H1 (cell line): ENCODE measurements around the gene FPR3. TPM values are rescaled to one million over a fixed set of nuclear protein-coding genes. Genes with fewer than 3 reads are reported as not detected.

Source experiments
- CTCF ChIA-PET: fragments of 300-600 bp; sonication (Branson Sonifier 250); formaldehyde crosslinking; loops from one replicate; lab custom pipeline; 2021; ENCODE audit not compliant: partially characterized antibody; lab: Charles Lee
- POLR2A ChIA-PET: fragments of 300-600 bp; sonication (Branson Sonifier 250); formaldehyde crosslinking; loops from one replicate; lab custom pipeline; 2021; ENCODE audit warnings: inconsistent platforms; ENCODE audit not compliant: partially characterized antibody; lab: Charles Lee
- DNase-seq, 2 experiments: peaks; one replicate each; pipeline versions ENCODE4 v3.0.0 to v3.0.0-alpha.2; 2010 to 2022; ENCODE audit warnings: low spot score in 2 of 2, low read depth in 1 of 2, mixed read lengths in 1 of 2
- FAIRE-seq: peaks from 2 replicates; lab custom pipeline; 2011; peaks lifted over from hg19 to GRCh38; lab: Jason Lieb, UNC
- H2AFZ ChIP-seq: 2 replicates; pipeline ENCODE4 v1.8.1; 2012; ENCODE audit warnings: low read length, inconsistent platforms
- H2AK5ac ChIP-seq: 2 replicates; pipeline ENCODE4 v1.6.1; 2013; ENCODE audit warnings: low read depth, low read length
- H2BK120ac ChIP-seq: replicated peaks from 2 replicates; pipeline ENCODE3; 2013; ENCODE audit warnings: low read depth, low read length, inconsistent platforms
- H2BK12ac ChIP-seq: 2 replicates; pipeline ENCODE4 v1.6.1; 2013; ENCODE audit warnings: low read depth, low read length
- H2BK15ac ChIP-seq: 2 replicates; pipeline ENCODE4 v1.6.1; 2013; ENCODE audit warnings: low read length
- H2BK20ac ChIP-seq: 2 replicates; pipeline ENCODE4 v1.6.1; 2013; ENCODE audit warnings: low read length
- H2BK5ac ChIP-seq: 2 replicates; pipeline ENCODE4 v1.6.1; 2013; ENCODE audit warnings: low read depth, low read length
- H3K14ac ChIP-seq: 2 replicates; pipeline ENCODE4 v1.6.1; 2013; ENCODE audit warnings: inconsistent platforms; ENCODE audit not compliant: insufficient read length
- H3K18ac ChIP-seq: 2 replicates; pipeline ENCODE4 v1.6.1; 2013; ENCODE audit warnings: low read length; ENCODE audit errors: extremely low read depth
- H3K23ac ChIP-seq: 2 replicates; pipeline ENCODE4 v1.6.1; 2013; ENCODE audit warnings: inconsistent platforms; ENCODE audit not compliant: insufficient read length
- H3K23me2 ChIP-seq: 2 replicates; pipeline ENCODE4 v1.6.1; 2013; ENCODE audit warnings: low read depth, low read length
- H3K27ac ChIP-seq: 2 replicates; pipeline ENCODE4 v1.6.1; 2011; ENCODE audit warnings: low read depth, low read length, inconsistent platforms
- H3K27me3 ChIP-seq, 4 experiments: replicated peaks in 1 of 4; 1 replicate in 1 of 4; 2 replicates in 3 of 4; pipeline versions ENCODE4 v1.6.1 to v1.8.1; 2011 to 2013; ENCODE audit warnings: low read length in 3 of 4, mild to moderate bottlenecking in 3 of 4, inconsistent platforms in 2 of 4, mixed read lengths in 2 of 4, moderate library complexity in 1 of 4; ENCODE audit not compliant: control insufficient read depth in 3 of 4, insufficient read depth in 3 of 4; ENCODE audit errors: extremely low read depth in 1 of 4
- H3K36me3 ChIP-seq, 4 experiments: 2 replicates each; pipeline versions ENCODE4 v1.6.1 to v1.8.1; 2011 to 2013; ENCODE audit warnings: mild to moderate bottlenecking in 4 of 4, low read length in 3 of 4, moderate library complexity in 2 of 4, control low read depth in 1 of 4, inconsistent platforms in 1 of 4; ENCODE audit not compliant: insufficient read depth in 4 of 4, control insufficient read depth in 2 of 4
- H3K4ac ChIP-seq: replicated peaks from 2 replicates; pipeline ENCODE3; 2013; ENCODE audit warnings: low read length, low read depth, mixed read lengths, inconsistent platforms; ENCODE audit not compliant: insufficient read length
- H3K4me1 ChIP-seq, 4 experiments: replicated peaks in 1 of 4; 1 replicate in 1 of 4; 2 replicates in 3 of 4; pipeline versions ENCODE4 v1.6.1 to v1.8.1; 2011 to 2013; ENCODE audit warnings: low read length in 3 of 4, inconsistent platforms in 2 of 4, mixed read lengths in 1 of 4; ENCODE audit not compliant: insufficient read depth in 4 of 4, control insufficient read depth in 3 of 4
- H3K4me2 ChIP-seq, 2 experiments: 2 replicates each; pipeline versions ENCODE4 v1.6.1 to v1.8.1; 2011 to 2013; ENCODE audit warnings: low read depth in 2 of 2, low read length in 2 of 2, control low read depth in 1 of 2, inconsistent platforms in 1 of 2, mild to moderate bottlenecking in 1 of 2; ENCODE audit not compliant: insufficient read depth in 1 of 2
- H3K4me3 ChIP-seq, 4 experiments: fragments of 200-600, 300-600 bp in 1 of 4; sonication (generic), shearing (Covaris generic), sonication (Bioruptor Twin) in 1 of 4; 2 replicates each; pipeline versions ENCODE4 v1.5.1 to v1.8.1; 2011 to 2016; ENCODE audit warnings: low read length in 4 of 4, low read depth in 3 of 4, control low read depth in 2 of 4, inconsistent platforms in 2 of 4, mild to moderate bottlenecking in 2 of 4, mixed read lengths in 1 of 4, moderate library complexity in 1 of 4; ENCODE audit not compliant: insufficient read depth in 2 of 4; ENCODE audit errors: extremely low read depth in 1 of 4
- H3K56ac ChIP-seq: replicated peaks from 2 replicates; pipeline ENCODE3; 2013; ENCODE audit warnings: low read depth, mild to moderate bottlenecking, mixed read lengths, low read length, inconsistent platforms; ENCODE audit not compliant: insufficient read length
- H3K79me1 ChIP-seq: 2 replicates; pipeline ENCODE4 v1.6.1; 2013; ENCODE audit warnings: low read depth, low read length, control low read depth
- H3K79me2 ChIP-seq, 2 experiments: 2 replicates each; pipeline versions ENCODE4 v1.6.1 to v1.8.1; 2012 to 2013; ENCODE audit warnings: low read length in 2 of 2, mild to moderate bottlenecking in 2 of 2, inconsistent platforms in 1 of 2; ENCODE audit not compliant: insufficient read depth in 2 of 2, control insufficient read depth in 1 of 2
- H3K9ac ChIP-seq, 4 experiments: replicated peaks in 1 of 4; 1 replicate in 1 of 4; 2 replicates in 3 of 4; pipeline versions ENCODE4 v1.6.1 to v1.8.1; 2011 to 2013; ENCODE audit warnings: low read depth in 3 of 4, low read length in 3 of 4, control low read depth in 2 of 4, mild to moderate bottlenecking in 2 of 4, moderate library complexity in 2 of 4, inconsistent platforms in 1 of 4; ENCODE audit errors: extremely low read depth in 1 of 4
- H3K9me3 ChIP-seq, 2 experiments: 2 replicates each; pipeline versions ENCODE4 v1.6.1 to v1.8.1; 2012 to 2013; ENCODE audit warnings: mild to moderate bottlenecking in 2 of 2, moderate library complexity in 2 of 2, control low read depth in 1 of 2, inconsistent platforms in 1 of 2, low read depth in 1 of 2, low read length in 1 of 2, mixed read lengths in 1 of 2; ENCODE audit not compliant: insufficient read depth in 2 of 2
- H4K20me1 ChIP-seq, 2 experiments: replicated peaks in 1 of 2; 2 replicates each; pipeline versions ENCODE3 to v1.8.1; 2011 to 2013; ENCODE audit warnings: inconsistent platforms in 2 of 2, low read length in 2 of 2, mild to moderate bottlenecking in 1 of 2; ENCODE audit not compliant: insufficient read depth in 2 of 2, control insufficient read depth in 1 of 2
- H4K5ac ChIP-seq: 2 replicates; pipeline ENCODE4 v1.6.1; 2013; ENCODE audit warnings: low read length, low read depth, mixed read lengths, inconsistent platforms; ENCODE audit not compliant: insufficient read length
- H4K8ac ChIP-seq: 2 replicates; pipeline ENCODE4 v1.8.0; 2013; ENCODE audit warnings: mild to moderate bottlenecking, moderate library complexity, low read length, inconsistent platforms; ENCODE audit not compliant: insufficient read depth; ENCODE audit errors: extremely low read depth
- H4K91ac ChIP-seq: replicated peaks from 2 replicates; pipeline ENCODE3; 2013; ENCODE audit warnings: low read length, mixed read lengths, inconsistent platforms; ENCODE audit not compliant: insufficient read length
- E2F6 ChIP-seq: IDR thresholded peaks from 2 replicates; pipeline ENCODE4 v1.6.1; 2012; ENCODE audit warnings: inconsistent platforms
- GABPA ChIP-seq: IDR thresholded peaks from 2 replicates; pipeline ENCODE4 v1.6.1; 2011; ENCODE audit warnings: mild to moderate bottlenecking, low read length, moderate library complexity, borderline replicate concordance; ENCODE audit not compliant: insufficient read depth
- KDM1A ChIP-seq: fragments of 200-600, 300-600 bp; sonication (generic); IDR thresholded peaks from 2 replicates; pipeline ENCODE4 v1.7.1; 2016; ENCODE audit warnings: mild to moderate bottlenecking, low read length, borderline replicate concordance
- MAX ChIP-seq: IDR thresholded peaks from 2 replicates; pipeline ENCODE4 v1.6.1; 2012; ENCODE audit warnings: inconsistent platforms
- SP1 ChIP-seq: IDR thresholded peaks from 2 replicates; pipeline ENCODE4 v1.6.1; 2011; ENCODE audit warnings: low read depth, low read length
- WGBS, 2 experiments: shearing (Covaris generic) in 1 of 2; methylation state at CpG; one replicate each; pipeline versions ENCODE4 v1.1.6 to v1.1.7; 2013 to 2015; ENCODE audit warnings: low lambda C conversion rate in 2 of 2, mixed read lengths in 2 of 2, inconsistent platforms in 1 of 2, low coverage in 1 of 2, missing lambda C conversion rate in 1 of 2; ENCODE audit not compliant: insufficient replicate concordance in 2 of 2, insufficient coverage in 1 of 2, insufficient read length in 1 of 2; ENCODE audit errors: extremely low coverage in 1 of 2, missing lambda C conversion rate in 1 of 2; 5-methylcytosine and 5-hydroxymethylcytosine counted together
- polyA plus RNA-seq, 7 experiments: library from polyadenylated mRNA; depleted of rRNA in 3 of 7; stranded (reverse) in 5 of 7; unstranded in 2 of 7; fragments of >200 nt in 5 of 7; fragments of 200-250 nt in 2 of 7; gene quantifications; 1 replicate in 5 of 7; 2 replicates in 1 of 7; 4 replicates in 1 of 7; pipeline versions ENCODE4 v1.2.1 to v1.2.3, GENCODE V29; 2011 to 2013; ENCODE audit warnings: missing spikeins in 2 of 7, mixed read lengths in 2 of 7
- total RNA-seq: library from RNA; stranded (reverse); fragmentation: NEBNext Ultra II Directional; extraction: Animal tissue kit (Norgen Biotek cat#: 25700); gene quantifications from 2 replicates; pipeline ENCODE4 v1.2.1, GENCODE V29; 2021

The FPR3 gene
- total and polyA plus RNA-seq, 2 of the 8 experiments (the other 6 are each of a cell fraction or from before 2014, with no cell fraction given) = not detected

- H2AFZ ChIP-seq = no peak overlapping the region
- no peak overlapping the region for H2AK5ac ChIP-seq
These were observed 20.1 kb downstream of the FPR3 start for GRCh38 chr19:51815043-51815442.

More at GRCh38 chr19:51815043-51815442, 20.1 kb downstream of the FPR3 start:
- no peaks in the 10 kb centered on the region for H3K27me3 ChIP-seq
- H2BK12ac ChIP-seq = no peak overlapping the region
- H2BK5ac ChIP-seq = no peak overlapping the region
- no peak overlapping the region for H2BK120ac ChIP-seq
- no peak for DNase-seq
- no peak overlapping the region for H3K23ac ChIP-seq
- H4K8ac ChIP-seq = no peak overlapping the region
- H3K4me3 ChIP-seq = no peak overlapping the region
- no peak overlapping the region for H4K91ac ChIP-seq
- H3K56ac ChIP-seq = no peak overlapping the region
- no peaks in the 10 kb centered on the region; the same call in 1 of the 2 replicates for H3K23me2 ChIP-seq
- ChIA-PET CTCF (no interaction called here), POLR2A (no interaction called here)
- no peaks in the 10 kb centered on the region for H3K79me1 ChIP-seq
- no peak overlapping the region for H3K18ac ChIP-seq
- H3K9ac ChIP-seq = no peak overlapping the region
- TF ChIP-seq E2F6 = no peak
- TF ChIP-seq SP1 = no peak
- TF ChIP-seq KDM1A = no peak
- no peak for TF ChIP-seq MAX
- TF ChIP-seq GABPA = no peak
- H3K27ac ChIP-seq = no peak overlapping the region
- no peak overlapping the region for H2BK15ac ChIP-seq
- H3K4me1 ChIP-seq = no peaks in the 10 kb centered on the region
- H3K14ac ChIP-seq = no peak overlapping the region
- WGBS, 2 experiments = 90% methylated on average over 9 of the region's 9 CpGs; no CpG with 5 or more reads in 1 of the 2 experiments
- peaks cover 16 to 33% of the 10 kb centered on the region in 2 experiments; a peak in 3 of 4 replicates for H3K9me3 ChIP-seq
- H3K4me2 ChIP-seq = no peak overlapping the region
- FAIRE-seq = no peak
- H4K20me1 ChIP-seq = no peaks in the 10 kb centered on the region
- no peak overlapping the region for H4K5ac ChIP-seq
- H3K79me2 ChIP-seq = no peaks in the 10 kb centered on the region
- peaks cover 0 to 5% (median 0%) of the 10 kb centered on the region in 4 experiments; a peak in 1 of 8 replicates for H3K36me3 ChIP-seq
- H2BK20ac ChIP-seq = no peak overlapping the region
- H3K4ac ChIP-seq = no peak overlapping the region
